ENCODE measurements around the gene HTT.

HTT gene

DNA sequence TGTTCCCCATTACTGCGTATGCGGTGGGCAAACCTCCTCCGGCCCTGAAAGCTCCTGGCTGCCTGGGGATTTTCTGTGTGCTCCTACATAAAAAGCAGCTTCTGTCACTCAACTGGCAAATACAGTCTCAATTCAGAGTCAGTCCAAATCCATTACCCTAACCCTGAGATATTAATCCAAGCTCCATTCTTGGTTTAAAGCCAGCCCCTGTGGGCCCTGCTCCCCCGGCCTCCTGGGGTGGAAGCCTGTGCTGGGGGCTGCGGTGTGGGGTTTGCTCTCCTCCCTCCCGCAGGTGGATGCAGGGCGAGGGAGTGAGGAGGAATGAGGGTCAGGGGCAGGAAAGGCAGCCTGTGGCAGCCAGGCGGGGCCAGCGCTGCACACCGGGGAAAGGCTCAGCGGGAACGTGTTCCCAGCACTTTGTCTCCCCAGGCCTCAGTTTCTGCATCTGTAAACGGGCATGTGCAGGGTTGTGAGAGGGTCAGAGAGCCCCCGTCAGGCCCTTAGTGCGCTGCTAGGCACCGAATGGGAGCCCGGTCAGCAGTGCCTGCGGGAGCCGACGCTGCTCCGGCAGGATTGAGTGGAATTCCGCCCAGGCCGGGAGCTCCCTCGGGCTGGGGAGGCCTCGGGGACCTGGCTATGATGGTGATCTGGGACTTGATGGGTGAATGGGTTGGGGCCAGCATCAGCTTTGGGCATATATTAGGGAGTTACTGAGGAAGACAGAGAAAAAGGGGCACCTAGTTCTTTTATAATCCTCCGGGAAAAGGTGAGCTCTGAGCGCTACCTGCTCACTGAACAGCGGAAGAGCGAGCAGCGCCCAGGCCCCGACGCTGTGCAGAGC is 212.1 kb downstream of the HTT start:
- DNase-seq (ENCODE audit: low read depth) = no peak
- H3K4me3 ChIP-seq (ENCODE audit: control insufficient read depth, low read depth, low read length) = no peak overlapping the region
- TF ChIP-seq, protein P1, sequence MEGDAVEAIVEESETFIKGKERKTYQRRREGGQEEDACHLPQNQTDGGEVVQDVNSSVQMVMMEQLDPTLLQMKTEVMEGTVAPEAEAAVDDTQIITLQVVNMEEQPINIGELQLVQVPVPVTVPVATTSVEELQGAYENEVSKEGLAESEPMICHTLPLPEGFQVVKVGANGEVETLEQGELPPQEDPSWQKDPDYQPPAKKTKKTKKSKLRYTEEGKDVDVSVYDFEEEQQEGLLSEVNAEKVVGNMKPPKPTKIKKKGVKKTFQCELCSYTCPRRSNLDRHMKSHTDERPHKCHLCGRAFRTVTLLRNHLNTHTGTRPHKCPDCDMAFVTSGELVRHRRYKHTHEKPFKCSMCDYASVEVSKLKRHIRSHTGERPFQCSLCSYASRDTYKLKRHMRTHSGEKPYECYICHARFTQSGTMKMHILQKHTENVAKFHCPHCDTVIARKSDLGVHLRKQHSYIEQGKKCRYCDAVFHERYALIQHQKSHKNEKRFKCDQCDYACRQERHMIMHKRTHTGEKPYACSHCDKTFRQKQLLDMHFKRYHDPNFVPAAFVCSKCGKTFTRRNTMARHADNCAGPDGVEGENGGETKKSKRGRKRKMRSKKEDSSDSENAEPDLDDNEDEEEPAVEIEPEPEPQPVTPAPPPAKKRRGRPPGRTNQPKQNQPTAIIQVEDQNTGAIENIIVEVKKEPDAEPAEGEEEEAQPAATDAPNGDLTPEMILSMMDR (conservative IDR thresholded peaks at IDR 0.05; ENCODE audit: control insufficient read depth, insufficient read depth, low read depth, low read length) = no peak

DNA sequence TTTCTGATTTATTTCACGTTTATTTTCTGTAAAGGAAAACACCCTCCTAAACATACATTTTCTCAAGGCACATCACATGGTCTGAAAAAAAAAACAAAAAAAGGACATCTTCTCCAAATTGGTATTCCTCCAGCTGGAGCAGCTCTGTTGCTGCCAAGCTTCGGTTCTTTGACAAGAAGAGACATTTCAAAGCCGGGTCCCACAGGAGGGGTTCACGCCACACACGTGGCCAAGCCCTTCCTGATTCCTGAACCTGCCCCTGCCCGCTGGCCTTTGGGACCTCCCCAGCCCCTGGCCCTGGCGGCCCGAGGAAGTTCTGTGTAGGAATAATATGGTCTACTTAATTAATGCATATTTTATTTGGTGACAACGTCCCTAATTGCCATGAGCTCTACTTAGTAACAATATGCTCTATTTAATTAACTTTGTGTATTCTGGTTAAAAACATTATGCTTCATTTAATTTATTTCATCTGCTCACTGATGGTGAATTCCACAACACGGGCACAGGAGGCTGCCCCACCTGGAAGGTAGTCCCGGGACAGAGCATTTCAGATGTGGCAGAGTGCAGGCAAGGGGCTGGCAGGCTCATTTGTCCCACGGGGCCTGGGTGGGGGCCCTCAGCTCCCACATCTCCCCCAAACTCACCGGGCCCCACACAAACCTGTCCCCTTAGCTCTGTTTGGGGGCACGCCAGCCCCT is 212.9 kb downstream of the HTT start:
- TF ChIP-seq, protein P1 (conservative IDR thresholded peaks at IDR 0.05; ENCODE audit: control insufficient read depth, insufficient read depth, low read depth, low read length) = no peak
- no peak for DNase-seq (ENCODE audit: low read depth)
- H3K4me3 ChIP-seq (ENCODE audit: control insufficient read depth, low read depth, low read length) = no peak overlapping the region

- no peak for DNase-seq (ENCODE audit: low read depth)
- TF ChIP-seq, protein P1 (conservative IDR thresholded peaks at IDR 0.05; ENCODE audit: control insufficient read depth, insufficient read depth, low read depth, low read length) = no peak
- no peak overlapping the region for H3K4me3 ChIP-seq (ENCODE audit: control insufficient read depth, low read depth, low read length)
Observed at GRCh38 chr4:3287972-3288570, 213.6 kb downstream of the HTT start.

- H3K4me3 ChIP-seq (ENCODE audit: control insufficient read depth, low read depth, low read length) = no peak overlapping the region
- no peak for DNase-seq (ENCODE audit: low read depth)
- TF ChIP-seq, protein P1 (conservative IDR thresholded peaks at IDR 0.05; ENCODE audit: control insufficient read depth, insufficient read depth, low read depth, low read length) = no peak
Observed at GRCh38 chr4:3288571-3289094, 214.2 kb downstream of the HTT start.

DNA sequence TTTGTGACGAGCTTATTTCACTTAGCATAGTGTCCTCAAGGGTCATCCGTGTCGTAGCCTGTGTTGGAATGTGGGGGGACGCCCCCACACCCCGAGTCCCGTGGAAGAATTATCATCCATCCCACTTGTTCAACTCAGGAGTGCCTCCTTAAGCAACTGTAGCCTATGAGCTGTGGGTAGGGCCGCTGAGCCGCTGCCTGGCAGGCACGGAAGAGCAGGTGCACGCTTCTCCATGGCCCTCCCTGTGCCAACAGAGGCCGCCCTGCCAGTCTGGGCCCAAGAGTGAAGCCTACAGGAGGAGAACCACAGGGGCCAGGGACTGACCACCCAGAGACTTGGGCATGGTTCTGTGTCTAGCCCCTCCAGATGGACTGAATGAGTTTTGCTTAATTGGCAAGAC is 216.0 kb downstream of the HTT start:
- DNase-seq (ENCODE audit: low read depth) = no peak
- TF ChIP-seq, protein P1 (conservative IDR thresholded peaks at IDR 0.05; ENCODE audit: control insufficient read depth, insufficient read depth, low read depth, low read length) = no peak
- no peak overlapping the region for H3K4me3 ChIP-seq (ENCODE audit: control insufficient read depth, low read depth, low read length)

- no peak for DNase-seq (ENCODE audit: low read depth)
- TF ChIP-seq, protein P1 (conservative IDR thresholded peaks at IDR 0.05; ENCODE audit: control insufficient read depth, insufficient read depth, low read depth, low read length) = no peak
- no peak overlapping the region for H3K4me3 ChIP-seq (ENCODE audit: control insufficient read depth, low read depth, low read length)
Observed at GRCh38 chr4:3290889-3291321, 216.4 kb downstream of the HTT start.

Measured in fibroblast of mammary gland (primary cell).